ENCODE results near the gene F12. TPM values are rescaled to one million over a fixed set of nuclear protein-coding genes. Genes with fewer than 3 reads are reported as not detected.

Gene F12
- total RNA-seq, 1 experiment from 2014 or later, result not detected

DNA sequence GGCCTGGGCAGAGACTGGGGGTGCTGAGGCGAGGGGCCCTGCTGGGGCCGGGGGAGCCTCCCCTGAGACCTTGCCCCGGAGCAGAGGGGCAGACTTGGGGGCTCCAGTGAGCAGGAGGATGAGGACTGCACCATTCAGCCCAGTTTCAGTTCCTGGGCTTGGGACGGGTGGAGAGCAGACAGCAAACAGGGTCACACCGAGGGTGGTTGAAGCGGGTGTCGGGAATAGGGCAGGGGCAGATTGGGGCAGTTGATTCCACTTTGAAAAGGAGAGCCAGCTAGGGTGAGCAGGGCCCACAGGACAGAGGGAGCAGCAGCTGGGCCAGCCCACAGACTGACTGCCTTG lies 21.6 kb upstream of the F12 start:
- intact Hi-C loops (cut with micrococcal nuclease; ENCODE audit: unreplicated experiment), result no loop called here
- Histone ChIP-seq H3K4me3 (ENCODE audit: low read depth, low read length, poor library complexity, severe bottlenecking) (no peak overlapping the region), H3K27ac (ENCODE audit: low read depth, low read length, poor library complexity, severe bottlenecking) (no peak overlapping the region), H3K4me1 (ENCODE audit: insufficient read depth, low read length, poor library complexity, severe bottlenecking) (peaks cover 9% of the 10 kb centered on the region), H3K27me3 (replicated peaks; ENCODE audit: insufficient read depth, low read depth, low read length, poor library complexity) (no peaks in the 10 kb centered on the region), H3K36me3 (ENCODE audit: insufficient read depth, low read length, poor library complexity, severe bottlenecking) (peaks cover 26% of the 10 kb centered on the region), H3K9me3 (ENCODE audit: low read depth, low read length, poor library complexity, severe bottlenecking) (no peaks in the 10 kb centered on the region)
- no TSS peak for BruUV-seq (replicated peaks)
- ChIA-PET POLR2A (ENCODE audit: low non-redundant PET) (no interaction called here), CTCF (no interaction called here)
- TF ChIP-seq EZH2 (IDR thresholded peaks at IDR 0.05; ENCODE audit: borderline replicate concordance, low read depth, low read length, poor library complexity, severe bottlenecking), result no peak
- no peak for DNase-seq (ENCODE audit: low spot score)

DNA sequence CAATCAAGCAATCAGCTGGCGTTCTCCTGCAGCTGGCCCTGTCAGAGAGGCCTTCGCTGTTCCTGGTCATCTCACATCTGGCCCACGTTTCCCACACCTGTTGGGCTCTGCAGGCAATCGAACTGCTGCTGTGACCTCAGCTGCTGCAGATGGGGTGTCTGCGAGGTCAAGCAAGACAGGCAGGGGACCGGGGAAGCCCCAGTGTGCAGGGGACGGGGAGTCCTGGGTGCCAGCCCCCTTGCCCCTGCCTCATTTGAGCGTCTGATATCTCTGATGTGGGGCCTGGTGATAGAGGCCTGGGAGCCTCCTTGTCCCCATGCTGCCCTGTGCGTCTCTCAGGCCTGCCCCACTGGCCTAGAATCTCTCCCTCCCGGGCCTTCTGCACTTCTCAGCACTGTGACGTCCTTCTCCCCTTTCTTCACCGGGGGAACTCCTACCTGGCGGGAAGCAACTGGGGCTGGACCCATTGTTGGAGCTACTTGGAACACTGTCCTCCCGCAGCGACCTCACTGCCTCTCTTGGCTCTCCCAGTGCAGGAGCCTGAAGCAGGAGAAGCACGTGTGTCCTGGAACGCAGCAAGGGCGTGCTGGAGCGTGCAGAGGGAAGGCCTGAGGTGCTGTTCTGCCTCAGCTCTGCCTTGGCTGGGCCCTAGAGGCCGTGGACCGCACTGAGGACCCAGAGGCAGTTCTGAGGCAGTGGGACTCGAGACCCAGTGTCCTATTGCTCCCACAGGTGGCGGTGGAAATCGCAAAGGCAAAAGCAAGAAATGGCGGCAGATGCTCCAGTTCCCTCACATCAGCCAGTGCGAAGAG lies 21.0 kb upstream of the F12 start:
- H3K4me3 ChIP-seq (ENCODE audit: low read depth, low read length, poor library complexity, severe bottlenecking), result no peak overlapping the region
- no peak for TF ChIP-seq EZH2 (IDR thresholded peaks at IDR 0.05; ENCODE audit: borderline replicate concordance, low read depth, low read length, poor library complexity, severe bottlenecking)
- TF ChIP-seq, protein P1, sequence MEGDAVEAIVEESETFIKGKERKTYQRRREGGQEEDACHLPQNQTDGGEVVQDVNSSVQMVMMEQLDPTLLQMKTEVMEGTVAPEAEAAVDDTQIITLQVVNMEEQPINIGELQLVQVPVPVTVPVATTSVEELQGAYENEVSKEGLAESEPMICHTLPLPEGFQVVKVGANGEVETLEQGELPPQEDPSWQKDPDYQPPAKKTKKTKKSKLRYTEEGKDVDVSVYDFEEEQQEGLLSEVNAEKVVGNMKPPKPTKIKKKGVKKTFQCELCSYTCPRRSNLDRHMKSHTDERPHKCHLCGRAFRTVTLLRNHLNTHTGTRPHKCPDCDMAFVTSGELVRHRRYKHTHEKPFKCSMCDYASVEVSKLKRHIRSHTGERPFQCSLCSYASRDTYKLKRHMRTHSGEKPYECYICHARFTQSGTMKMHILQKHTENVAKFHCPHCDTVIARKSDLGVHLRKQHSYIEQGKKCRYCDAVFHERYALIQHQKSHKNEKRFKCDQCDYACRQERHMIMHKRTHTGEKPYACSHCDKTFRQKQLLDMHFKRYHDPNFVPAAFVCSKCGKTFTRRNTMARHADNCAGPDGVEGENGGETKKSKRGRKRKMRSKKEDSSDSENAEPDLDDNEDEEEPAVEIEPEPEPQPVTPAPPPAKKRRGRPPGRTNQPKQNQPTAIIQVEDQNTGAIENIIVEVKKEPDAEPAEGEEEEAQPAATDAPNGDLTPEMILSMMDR (conservative IDR thresholded peaks at IDR 0.05; ENCODE audit: low read depth, low read length), result no peak
- ChIA-PET POLR2A (ENCODE audit: low non-redundant PET) (no interaction called here), CTCF (no interaction called here)
- intact Hi-C loops (cut with micrococcal nuclease; ENCODE audit: unreplicated experiment), result no loop called here
- peaks cover 13% of the 10 kb centered on the region for H3K4me1 ChIP-seq (ENCODE audit: insufficient read depth, low read length, poor library complexity, severe bottlenecking)
- H3K27me3 ChIP-seq (replicated peaks; ENCODE audit: insufficient read depth, low read depth, low read length, poor library complexity), result no peaks in the 10 kb centered on the region
- BruUV-seq (replicated peaks), result no TSS peak
- no peak for DNase-seq (ENCODE audit: low spot score)
- no peak overlapping the region for H3K27ac ChIP-seq (ENCODE audit: low read depth, low read length, poor library complexity, severe bottlenecking)
- H3K9me3 ChIP-seq (ENCODE audit: low read depth, low read length, poor library complexity, severe bottlenecking), result no peaks in the 10 kb centered on the region
- peaks cover 22% of the 10 kb centered on the region for H3K36me3 ChIP-seq (ENCODE audit: insufficient read depth, low read length, poor library complexity, severe bottlenecking)

DNA sequence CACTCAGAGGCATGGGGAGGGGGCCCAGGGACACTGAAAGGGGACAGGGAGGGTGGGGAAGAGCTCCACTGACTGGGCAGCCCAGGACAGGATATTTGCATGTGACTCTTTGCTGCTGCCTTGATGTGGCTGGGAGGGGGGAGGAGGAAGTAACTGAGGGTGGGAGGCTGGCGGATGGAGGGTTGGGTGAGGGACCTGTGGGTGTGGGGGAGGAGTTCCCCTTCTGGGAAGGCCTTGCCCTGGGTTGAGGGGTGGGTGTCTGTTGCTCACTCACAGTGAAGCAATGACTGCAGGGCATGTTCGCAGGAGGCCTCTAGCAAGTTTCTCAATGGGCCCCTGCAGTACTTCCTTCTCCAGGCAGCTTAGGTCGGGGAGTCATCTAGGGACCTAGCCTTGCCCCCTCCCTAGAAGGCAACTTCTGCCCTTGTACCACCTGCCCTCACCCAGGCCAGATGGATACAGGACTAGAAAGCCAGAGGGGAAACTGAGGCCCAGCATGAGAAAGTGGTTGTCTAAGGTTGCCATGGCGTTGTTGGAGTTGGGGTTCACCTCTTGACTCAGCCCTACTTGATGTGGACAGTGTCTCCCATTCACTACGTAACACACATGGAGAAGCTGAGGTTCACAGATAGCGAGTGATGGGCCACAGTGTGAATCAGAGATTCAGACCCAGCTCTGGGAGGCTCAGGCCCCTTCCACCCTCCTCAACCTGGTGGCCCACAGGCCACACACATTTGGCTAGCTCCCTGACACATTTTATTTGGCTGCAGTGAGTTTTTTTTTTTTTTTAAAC lies 20.1 kb upstream of the F12 start:
- Histone ChIP-seq H3K4me3 (ENCODE audit: low read depth, low read length, poor library complexity, severe bottlenecking) (no peak overlapping the region), H3K4me1 (ENCODE audit: insufficient read depth, low read length, poor library complexity, severe bottlenecking) (peaks cover 13% of the 10 kb centered on the region), H3K27ac (ENCODE audit: low read depth, low read length, poor library complexity, severe bottlenecking) (no peak overlapping the region), H3K36me3 (ENCODE audit: insufficient read depth, low read length, poor library complexity, severe bottlenecking) (peaks cover 13% of the 10 kb centered on the region), H3K9me3 (ENCODE audit: low read depth, low read length, poor library complexity, severe bottlenecking) (no peaks in the 10 kb centered on the region), H3K27me3 (replicated peaks; ENCODE audit: insufficient read depth, low read depth, low read length, poor library complexity) (no peaks in the 10 kb centered on the region)
- CTCF ChIA-PET, result no interaction called here
- TF ChIP-seq EZH2 (IDR thresholded peaks at IDR 0.05; ENCODE audit: borderline replicate concordance, low read depth, low read length, poor library complexity, severe bottlenecking), result no peak
- TF ChIP-seq, protein P1 (conservative IDR thresholded peaks at IDR 0.05; ENCODE audit: low read depth, low read length), result no peak
- no TSS peak for BruUV-seq (replicated peaks)
- intact Hi-C loops (cut with micrococcal nuclease; ENCODE audit: unreplicated experiment), result no loop called here
- POLR2A ChIA-PET (ENCODE audit: low non-redundant PET), result no interaction called here
- no peak for DNase-seq (ENCODE audit: low spot score)

Data from A673 (cell line).